Ovary (tissue), 3 donors: ENCODE results near the gene SIGLEC1.

Source experiments
- POLR2A ChIP-seq: fragments of 450-650 bp; IDR thresholded peaks from one replicate; pipeline ENCODE4 v1.6.1; 2017; ENCODE audit warnings: antibody characterized with exemption, mild to moderate bottlenecking, moderate library complexity
- TF ChIP-seq, protein P1 (sequence below), 3 donors: fragments of 450-650 bp in 2 of 3; fragments of 200-600 bp in 1 of 3; IDR thresholded peaks; one replicate each; pipeline versions ENCODE4 v1.5.1 to v1.8.0; 2016 to 2022; ENCODE audit warnings: antibody characterized with exemption in 3 of 3, mild to moderate bottlenecking in 1 of 3
- donor health status: DM: no; HTN: no; CAD: no.

DNA sequence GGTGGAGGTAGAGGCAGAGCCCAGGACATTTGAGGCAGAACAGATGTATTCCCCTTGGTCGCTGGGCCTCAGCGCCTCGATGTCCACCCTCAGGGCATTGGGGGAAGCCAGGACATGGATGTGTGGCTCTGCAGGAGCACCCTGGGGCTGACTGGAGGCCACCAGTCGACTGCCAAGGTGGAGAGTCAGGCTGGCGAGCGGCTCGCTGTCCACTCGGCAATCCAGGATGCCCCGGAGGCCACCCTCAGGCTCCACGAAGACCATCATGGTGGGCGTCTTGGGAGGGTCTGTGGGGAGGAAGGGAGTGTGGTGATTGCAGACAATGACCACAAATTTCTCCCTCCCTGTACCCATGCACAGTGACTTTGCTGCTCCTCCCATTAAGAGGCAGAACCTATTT is 22.4 kb downstream of the SIGLEC1 start:
- TF ChIP-seq POLR2A: no peak
- TF ChIP-seq, protein P1, sequence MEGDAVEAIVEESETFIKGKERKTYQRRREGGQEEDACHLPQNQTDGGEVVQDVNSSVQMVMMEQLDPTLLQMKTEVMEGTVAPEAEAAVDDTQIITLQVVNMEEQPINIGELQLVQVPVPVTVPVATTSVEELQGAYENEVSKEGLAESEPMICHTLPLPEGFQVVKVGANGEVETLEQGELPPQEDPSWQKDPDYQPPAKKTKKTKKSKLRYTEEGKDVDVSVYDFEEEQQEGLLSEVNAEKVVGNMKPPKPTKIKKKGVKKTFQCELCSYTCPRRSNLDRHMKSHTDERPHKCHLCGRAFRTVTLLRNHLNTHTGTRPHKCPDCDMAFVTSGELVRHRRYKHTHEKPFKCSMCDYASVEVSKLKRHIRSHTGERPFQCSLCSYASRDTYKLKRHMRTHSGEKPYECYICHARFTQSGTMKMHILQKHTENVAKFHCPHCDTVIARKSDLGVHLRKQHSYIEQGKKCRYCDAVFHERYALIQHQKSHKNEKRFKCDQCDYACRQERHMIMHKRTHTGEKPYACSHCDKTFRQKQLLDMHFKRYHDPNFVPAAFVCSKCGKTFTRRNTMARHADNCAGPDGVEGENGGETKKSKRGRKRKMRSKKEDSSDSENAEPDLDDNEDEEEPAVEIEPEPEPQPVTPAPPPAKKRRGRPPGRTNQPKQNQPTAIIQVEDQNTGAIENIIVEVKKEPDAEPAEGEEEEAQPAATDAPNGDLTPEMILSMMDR (IDR thresholded peaks at IDR 0.05): no peak
